ENCODE data around the gene HIVEP3.

- no peak for TF ChIP-seq POLR2A (IDR thresholded peaks at IDR 0.05)
- TF ChIP-seq POLR2AphosphoS5 (IDR thresholded peaks at IDR 0.05): no peak
Observed at GRCh38 chr1:41859686-41860085, 59.0 kb downstream of the HIVEP3 start.
